GM21381 (cell line): ENCODE results near the gene ZNF91.
"Not testable (repeated sequence)": the region's sequence is repeated elsewhere in the genome, so short reads cannot be mapped to it uniquely, and the experiment has no call there.

ENCODE experiments used
- ATAC-seq: cut with Tn5 transposase; IDR thresholded peaks from one replicate; pipeline ENCODE4 v1.9.1; 2021; ENCODE audit warnings: mild to moderate bottlenecking, moderate library complexity; ENCODE audit not compliant: unreplicated experiment

ZNF91 gene

DNA sequence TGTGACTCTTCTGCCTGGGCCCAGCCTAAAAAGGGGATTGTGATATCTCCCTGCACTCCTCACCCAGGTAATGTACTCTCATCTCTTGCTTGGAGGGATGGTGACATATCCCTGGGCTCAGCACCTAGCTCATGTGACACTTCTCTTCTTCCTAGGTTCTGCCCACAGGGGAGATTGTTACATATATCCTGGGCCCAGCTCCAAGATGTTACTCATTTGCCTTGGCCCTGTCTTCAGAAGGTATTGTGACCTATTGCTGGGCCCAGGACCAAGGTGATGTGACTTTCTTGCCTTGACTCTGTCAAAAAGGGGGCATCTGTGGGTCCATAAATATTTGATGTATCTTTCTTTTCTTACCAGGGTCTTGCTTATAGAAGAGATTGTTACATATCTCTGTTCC, 73.9 kb downstream of the ZNF91 start:
- not testable (repeated sequence) for ATAC-seq

DNA sequence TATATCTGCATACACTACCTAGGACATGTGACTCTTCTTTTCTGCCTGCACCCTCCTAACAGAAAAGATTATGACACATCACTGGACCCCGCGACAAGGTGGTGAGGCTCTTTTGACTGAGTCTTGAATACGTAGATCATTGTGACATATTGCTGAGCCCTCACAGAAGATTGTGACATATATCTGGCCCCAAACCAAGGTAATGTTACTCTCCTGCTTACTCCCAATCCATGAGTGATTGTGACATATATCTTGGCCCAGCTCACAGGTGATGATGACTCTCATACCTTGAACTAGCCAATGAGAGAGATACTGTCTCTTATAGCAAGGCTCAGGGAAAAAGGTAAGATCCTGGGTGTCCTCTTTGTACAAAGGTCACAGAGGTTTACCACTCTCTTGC, 75.7 kb downstream of the ZNF91 start:
- ATAC-seq, result not testable (repeated sequence)

DNA sequence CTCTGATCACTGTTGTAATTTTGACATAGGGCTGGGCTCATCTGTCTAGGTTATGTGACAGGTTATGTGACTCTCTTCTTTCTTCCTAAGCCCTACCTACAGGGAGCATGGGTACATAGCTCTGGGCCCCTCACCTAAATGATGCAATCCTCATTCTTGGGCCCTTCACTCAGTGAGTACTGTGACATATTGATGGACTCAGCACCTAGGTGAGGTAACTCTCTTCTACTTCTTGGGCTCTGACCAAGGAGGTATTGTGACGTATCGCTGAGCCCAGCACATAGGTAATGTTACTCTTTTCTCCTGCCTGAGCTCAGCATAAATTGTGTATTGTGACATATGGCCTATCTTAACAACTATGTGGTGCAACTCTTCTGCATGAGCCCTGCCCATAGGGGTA, 76.3 kb downstream of the ZNF91 start:
- not testable (repeated sequence) for ATAC-seq

DNA sequence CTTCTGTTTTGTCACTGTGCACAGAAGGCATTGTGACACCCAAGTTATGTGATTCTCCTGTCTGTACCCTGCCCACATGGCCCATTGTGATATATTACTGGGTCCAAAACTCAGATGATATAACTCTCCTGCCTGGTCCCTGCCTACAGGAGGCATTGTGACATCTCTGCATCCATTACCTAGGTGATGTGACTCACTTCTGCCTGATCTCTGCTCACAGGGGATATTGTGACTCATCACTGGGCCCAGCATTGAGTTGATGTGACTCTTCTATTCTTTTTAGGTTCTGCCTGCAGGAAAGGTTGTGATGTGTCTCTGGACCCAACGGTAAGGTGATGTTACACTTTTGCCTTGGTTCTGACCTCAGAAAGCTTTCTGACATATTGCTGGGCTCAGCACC, 77.1 kb downstream of the ZNF91 start:
- no peak for ATAC-seq

DNA sequence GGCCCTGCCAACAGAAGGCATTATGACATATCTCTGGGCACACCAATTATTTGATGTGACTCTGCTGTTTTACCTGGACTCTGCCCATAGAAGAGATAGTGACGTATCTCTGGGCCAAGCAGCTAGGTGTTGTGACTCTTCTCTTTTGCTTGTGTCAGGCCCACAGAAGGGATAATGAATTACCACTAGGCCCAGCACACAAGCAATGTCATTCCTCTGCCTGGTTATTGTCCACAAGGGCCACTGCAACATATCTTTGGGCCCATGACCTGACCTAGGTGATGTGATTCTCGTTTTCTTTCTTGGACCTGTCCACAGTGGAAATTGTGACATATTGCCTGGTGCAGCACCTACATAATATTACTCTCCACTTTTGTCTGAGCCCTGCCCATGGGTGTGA, 80.0 kb downstream of the ZNF91 start:
- no peak for ATAC-seq

DNA sequence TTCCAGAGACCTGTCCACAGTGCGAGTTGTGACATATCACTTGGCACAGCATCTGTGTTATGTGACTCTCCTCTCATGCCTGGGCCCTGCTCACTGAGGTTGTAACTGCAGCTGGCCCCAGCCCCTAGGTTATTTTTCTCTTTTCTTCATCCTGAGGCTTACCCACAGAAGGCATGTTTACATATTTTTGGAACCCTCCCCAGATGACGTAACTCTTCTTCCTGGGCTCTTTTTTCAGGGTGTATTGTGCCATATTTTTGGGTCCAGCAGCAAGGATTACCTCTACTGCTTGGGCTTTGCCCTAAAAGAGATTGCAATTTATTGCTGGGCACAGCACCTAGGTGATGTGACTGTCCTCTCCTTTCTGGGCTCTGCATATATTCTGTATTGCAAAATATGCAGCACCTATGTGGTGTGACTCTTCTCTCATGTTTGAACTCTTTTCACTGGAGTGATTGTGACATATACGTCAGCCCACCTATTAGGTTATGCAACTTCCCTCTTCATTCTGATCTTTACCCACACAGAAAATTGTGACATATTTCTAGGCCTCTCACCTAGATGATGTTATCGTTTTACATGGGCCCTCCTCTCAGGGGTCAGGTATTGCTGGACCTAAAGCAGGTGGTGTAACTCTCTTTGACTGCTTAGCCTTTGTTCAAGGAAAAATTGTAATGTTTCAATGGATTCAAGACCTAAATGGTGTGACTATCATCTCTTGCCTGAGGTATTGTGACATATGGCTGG, 80.6 kb downstream of the ZNF91 start:
- ATAC-seq, result no peak

DNA sequence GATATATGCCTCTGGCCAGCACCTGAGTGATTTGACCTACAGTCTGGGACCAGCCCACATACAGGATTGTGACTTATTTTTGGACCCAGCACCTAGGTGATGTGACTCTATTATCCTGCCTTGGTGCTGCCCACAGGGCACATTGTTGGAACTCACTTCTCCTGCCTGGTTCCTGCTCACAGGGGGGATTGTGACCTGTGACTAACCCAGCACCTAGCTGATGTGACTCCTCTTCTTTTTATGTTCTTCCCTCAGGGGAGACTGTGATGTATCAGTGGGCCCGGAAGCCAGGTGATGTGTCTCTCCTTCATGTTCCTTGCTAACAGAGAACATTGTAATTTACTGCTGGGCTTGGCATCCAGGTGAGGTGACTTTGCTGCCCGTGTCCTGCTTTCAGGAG, 82.1 kb downstream of the ZNF91 start:
- ATAC-seq, result no peak

DNA sequence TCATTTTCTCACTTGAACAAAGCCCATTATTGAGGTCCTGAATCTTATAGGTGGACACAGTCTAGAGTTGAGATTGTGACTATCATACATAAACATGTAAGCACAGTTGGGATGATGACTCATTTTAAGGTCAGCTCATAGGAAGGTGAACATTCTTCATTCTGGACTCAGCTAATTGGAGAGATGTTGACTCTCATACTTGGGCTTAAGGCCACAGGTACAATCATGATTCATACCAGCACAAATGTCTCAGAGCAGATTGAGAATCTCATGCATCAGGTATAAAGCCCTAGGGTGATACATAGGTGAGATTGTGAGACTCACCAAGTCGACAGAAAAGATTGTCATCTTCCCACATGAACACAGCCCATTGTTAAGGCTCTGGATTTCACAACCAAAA, 82.8 kb downstream of the ZNF91 start:
- no peak for ATAC-seq

DNA sequence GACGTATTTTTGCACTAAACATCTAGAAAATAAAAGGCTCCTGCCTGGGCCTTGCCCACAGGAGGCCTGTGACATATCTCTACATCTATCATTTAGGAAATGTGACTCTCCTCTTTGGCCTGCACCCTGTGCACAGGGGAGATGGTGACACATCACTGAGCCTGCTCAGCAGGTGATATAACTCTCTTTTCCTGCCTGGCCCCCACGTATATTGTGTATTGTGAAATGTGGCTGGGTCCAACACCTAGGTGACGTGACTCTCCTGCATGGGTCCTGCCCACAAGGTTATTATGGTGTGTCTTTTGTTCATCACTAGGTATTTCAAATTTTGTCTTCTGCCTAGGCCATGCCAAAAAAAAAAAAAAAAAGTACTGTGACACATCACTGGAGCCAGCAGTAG, 83.7 kb downstream of the ZNF91 start:
- ATAC-seq, result no peak

DNA sequence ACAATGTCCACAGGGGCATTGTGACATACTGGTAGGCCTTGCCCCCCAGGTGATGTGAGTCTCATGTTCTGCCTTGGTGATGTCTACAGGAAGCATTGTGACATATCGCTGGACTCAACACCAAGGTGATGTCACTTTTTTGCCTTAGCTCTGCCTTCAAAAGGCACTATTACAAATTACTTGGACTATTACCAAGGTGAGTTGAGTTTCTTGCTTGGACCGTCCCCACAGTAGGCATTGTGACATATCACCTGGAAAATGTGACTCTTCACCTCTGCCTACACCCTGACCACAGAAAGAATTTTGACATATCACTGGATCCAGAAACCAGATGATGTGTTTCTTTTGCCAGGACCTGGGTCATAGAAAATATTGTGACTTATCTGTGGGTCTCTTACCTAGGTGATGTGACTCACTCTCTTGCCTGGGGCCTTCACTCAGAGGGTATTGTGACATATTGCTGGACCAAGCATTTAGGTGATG, 84.5 kb downstream of the ZNF91 start:
- no peak for ATAC-seq

DNA sequence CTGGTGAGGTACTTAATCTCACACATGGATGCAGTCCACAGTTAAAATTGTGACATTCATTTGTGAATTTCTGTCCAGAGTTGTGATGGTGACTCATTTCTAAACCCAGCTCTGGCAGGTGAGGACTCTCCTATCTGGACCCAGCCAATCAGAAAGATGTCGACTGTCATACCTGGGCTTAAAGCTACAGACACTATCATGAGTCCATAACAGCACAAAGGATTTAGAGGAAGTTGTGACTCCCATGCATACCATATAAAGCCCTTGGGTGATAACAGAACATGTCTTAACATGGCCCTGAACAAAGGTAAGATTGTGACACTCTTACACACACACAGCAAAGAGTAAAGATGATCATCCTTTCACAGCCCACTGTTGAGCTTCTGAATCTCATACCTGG, 85.3 kb downstream of the ZNF91 start:
- ATAC-seq, result no peak

DNA sequence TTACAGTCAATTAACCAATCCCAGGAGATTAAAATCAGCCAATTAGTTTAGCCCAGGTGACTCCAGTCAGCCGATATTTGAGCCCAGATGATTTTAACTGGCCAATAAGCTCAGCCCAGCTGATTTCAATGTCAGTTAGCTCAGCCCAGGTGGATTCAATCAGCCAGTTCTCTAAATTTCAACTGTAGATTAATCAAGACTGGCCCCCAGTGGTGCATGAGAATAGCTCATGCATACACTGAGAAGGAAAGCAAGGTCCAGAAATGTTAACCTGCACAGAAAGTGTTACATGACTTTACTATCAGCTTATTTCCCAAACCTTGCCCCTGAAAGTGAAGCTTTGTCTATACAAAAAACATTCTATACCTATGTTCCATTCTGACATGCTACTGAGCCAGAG, 89.7 kb downstream of the ZNF91 start:
- no peak for ATAC-seq

DNA sequence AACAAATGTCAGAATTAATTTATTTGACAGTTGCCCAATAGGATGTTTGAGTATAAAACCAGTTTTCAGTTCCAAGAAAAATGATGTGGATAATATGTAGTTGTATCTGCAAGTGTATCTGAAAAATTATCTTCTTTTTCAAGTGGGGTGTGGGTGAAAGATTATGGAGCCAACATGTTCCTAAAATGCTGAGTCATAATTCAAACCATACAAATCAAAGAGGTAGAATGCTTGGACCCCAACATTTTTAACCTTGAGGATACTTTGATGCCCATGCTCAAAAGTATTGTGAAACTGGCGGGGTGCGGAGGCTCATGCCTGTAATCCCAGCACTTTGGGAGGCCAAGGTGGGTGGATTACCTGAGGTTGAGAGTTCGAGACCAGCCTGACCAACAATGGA, 91.0 kb downstream of the ZNF91 start:
- ATAC-seq, result no peak

DNA sequence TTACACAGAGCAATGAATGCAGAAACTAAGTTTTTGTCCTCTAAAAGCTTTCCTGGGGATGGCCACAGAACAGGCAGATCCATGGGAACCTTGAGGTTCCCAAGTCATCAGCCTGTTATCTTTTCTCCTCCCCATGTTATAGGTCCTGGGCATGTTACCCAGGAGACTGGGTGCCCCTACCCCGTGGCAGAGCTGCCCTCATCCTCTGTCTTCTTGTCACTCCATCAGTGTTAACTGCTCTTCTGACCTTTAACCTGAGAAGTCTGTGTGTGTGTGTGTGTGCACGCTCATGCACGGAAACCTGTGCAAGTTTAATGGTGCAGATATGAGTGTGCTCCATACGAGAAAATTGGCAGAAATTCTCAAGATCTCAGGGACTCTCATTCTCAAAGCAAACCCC, 101.1 kb downstream of the ZNF91 start:
- no peak for ATAC-seq

DNA sequence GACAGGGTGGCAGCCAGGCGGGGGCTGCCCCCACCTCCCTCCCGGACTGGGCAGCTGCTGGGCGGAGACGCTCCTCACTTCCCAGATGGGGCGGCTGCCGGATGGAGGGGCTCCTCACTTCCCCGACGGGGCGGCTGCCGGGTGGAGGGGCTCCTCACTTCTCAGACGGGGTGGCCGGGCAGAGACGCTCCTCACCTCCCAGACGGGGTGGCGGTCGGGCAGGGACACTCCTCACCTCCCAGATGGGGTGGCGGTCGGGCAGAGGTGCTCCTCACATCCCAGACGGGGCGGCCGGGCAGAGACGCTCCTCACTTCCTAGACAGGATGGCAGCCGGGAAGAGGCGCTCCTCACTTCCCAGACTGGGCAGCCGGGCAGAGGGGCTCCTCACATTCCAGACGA, 105.3 kb downstream of the ZNF91 start:
- not testable (repeated sequence) for ATAC-seq
